HG03175 (cell line): ENCODE results near the gene NEU3.
A peak's percentile ranks its signal among the peaks of the same experiment; 100 is the strongest.
"Not testable (repeated sequence)": the region's sequence is repeated elsewhere in the genome, so short reads cannot be mapped to it uniquely, and the experiment has no call there.

ENCODE experiments used
- ATAC-seq: cut with Tn5 transposase; IDR thresholded peaks from one replicate; pipeline ENCODE4 v1.9.1; 2021; ENCODE audit warnings: mild to moderate bottlenecking, moderate library complexity; ENCODE audit not compliant: unreplicated experiment

The NEU3 gene, protein sequence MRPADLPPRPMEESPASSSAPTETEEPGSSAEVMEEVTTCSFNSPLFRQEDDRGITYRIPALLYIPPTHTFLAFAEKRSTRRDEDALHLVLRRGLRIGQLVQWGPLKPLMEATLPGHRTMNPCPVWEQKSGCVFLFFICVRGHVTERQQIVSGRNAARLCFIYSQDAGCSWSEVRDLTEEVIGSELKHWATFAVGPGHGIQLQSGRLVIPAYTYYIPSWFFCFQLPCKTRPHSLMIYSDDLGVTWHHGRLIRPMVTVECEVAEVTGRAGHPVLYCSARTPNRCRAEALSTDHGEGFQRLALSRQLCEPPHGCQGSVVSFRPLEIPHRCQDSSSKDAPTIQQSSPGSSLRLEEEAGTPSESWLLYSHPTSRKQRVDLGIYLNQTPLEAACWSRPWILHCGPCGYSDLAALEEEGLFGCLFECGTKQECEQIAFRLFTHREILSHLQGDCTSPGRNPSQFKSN

DNA sequence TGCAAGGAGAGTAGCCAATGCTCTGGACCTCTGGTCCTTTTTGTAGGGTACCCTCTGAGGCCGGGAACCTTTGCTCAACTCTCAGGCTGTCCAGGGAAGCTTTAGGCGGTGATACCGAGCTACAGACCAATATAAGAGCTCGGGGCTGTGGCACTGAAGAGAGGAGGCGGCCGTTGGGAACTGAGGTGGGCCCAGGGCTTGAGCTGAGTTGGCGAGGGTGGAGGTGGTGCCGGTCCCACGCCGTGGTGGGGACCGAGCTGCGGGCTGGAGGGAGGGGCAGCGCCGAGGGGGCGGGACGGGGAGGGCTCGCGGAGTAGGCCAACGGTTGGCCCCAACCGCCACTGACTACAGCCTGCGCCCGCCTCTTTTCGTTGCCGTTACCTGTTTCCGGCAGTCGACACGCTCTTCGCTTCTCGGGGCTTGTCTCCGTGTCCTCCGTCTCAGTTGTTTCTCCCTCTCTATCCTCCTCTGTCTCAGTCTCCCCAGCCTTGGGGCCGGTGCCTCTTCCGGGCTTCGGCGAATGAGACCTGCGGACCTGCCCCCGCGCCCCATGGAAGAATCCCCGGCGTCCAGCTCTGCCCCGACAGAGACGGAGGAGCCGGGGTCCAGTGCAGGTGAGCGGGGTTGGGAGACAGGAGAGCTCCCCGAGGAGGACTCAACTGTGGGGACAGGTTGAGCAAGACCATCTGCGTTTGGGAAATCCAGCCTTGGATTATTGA is at the start of gene NEU3:
NEU3 (plus strand) TSS at position 393 of the 719 bp plus-strand sequence; CDS start at position 521, 128 bp downstream.
- ATAC-seq, result peak; percentile 86

DNA sequence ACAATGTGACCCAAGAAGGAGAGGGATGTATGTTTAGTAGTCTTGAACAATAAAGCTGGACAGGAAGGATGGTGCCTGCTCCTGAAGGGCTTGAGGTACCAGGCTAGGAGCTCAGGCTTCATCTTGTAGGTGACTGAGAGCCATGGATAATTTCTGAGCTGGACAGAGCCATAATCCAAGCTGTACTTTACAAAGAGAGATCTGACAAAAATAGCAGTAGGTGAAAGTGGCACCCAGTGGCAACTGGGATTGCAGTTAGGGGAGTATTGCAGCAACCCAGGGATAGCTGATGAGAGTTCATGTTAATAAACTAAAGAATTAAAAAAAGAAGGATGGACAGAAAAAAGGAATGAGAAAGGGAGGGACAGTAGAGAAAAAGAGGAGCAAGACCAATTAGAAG is 47.2 kb upstream of the NEU3 start:
- ATAC-seq, result no peak

DNA sequence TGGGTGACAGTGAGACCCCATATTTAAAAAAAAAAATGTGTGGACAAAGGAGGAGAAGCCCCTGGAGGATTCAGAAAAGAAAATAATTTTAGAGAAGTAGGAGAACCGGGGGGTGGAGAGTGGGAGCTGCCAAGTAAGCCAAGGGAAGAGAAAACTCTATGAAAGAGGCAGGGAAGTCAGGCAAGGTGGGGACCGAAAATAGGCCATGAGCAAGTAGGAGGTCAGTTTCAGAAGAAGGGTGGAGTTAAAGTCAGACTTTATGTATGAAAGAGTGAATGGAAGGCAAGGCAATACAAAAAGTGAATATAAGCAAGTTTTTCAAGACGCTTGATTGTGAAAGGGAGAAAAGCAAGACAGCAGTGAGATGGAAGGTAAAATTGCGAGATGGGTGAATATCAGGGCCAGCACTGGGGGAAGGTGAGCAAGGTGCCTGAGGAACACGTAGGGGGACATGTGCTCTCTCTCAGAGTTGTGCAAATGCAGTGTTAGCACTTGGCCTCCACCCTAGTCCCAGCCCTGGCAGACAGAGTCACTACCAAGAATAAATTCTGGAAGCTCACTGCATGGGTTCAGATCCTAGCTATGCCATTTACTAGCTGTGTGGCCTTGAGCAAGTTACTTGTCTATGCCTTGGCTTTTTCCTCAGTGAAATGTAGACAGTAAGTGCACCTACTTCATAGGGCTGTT is 46.5 kb upstream of the NEU3 start:
- ATAC-seq, result no peak

DNA sequence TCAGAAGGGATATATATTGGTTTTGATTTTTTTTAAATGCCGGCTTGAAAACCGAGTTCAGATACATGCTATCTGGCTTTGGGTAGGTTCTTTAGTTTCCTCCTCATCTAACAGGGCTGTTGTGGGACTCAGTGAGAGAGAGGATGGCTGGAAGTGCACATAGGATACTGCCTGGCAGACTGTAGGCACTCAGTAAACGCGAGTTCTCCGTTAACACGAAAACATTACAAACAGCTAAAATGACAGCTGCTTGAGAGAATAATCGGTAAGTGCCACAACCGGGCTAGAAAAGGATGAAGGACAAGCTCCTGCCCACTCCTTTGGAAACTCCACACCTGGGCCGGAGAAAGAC is 40.2 kb upstream of the NEU3 start:
- peak; percentile 8 for ATAC-seq

DNA sequence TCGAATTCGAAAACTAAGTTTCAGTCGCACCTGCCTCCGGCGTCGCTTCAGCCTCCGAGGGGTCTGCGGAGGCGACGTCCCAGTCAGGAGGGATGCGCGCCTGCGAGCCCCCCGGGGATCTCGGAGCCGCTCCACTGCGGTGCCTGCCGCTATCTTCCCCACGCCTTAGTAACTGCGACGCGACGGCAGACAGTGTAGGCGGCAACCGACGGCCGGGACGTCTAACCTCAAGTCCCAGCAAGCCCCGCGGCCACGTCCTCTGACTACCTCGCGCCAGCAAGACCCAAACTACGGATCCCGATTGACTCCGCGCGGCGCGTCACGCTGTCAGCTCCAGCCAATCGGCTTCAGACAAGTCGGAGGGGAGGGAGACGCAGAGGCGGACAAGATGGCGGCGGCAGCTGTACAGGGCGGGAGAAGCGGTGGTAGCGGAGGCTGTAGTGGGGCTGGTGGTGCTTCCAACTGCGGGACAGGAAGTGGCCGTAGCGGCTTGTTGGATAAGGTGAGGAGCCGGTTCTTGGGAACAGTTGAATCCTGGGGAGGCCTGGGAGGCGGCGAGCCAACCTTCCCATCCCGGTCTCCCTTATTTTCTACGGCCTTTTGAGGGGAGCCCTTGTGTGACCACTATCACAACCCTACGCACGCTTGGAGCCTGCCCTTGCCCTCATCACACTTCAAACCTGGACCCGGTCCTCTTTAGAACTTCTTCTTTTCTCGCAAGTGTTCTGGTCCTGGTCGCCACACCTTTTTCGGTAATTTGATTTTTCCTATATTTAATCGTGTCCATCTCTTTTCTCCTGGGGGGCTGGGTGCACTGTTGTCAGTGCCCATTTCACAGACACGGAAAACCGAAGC is 39.6 kb upstream of the NEU3 start, which contains the start of the genes SPCS2 and XRRA1:
SPCS2 (plus strand) TSS at position 369 of the 855 bp plus-strand sequence; CDS start at position 389, 20 bp downstream.
XRRA1 (minus strand) TSS at position 194 of the 855 bp plus-strand sequence. CDS start 8,213 bp downstream, outside the sequence.
- peak; percentile 96 for ATAC-seq

DNA sequence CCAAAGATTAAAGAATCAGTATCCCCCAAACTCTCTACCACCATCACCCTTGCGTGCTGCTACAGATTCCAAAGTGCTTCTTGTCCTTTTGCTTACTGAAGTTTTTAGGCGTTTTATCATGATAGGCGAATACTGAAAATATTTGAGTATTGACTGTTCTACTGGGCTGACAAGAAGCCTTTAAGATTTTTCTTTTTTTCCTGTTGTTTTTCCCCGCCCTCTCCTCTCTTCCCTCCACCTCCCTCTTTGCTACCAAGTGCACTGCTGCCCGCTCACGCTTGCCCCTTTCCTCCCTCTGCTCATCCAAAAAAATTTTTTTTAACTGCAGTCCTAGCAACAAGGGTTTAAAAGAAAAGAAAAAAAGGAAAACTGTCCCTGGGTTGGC is 39.0 kb upstream of the NEU3 start:
- ATAC-seq, result no peak

DNA sequence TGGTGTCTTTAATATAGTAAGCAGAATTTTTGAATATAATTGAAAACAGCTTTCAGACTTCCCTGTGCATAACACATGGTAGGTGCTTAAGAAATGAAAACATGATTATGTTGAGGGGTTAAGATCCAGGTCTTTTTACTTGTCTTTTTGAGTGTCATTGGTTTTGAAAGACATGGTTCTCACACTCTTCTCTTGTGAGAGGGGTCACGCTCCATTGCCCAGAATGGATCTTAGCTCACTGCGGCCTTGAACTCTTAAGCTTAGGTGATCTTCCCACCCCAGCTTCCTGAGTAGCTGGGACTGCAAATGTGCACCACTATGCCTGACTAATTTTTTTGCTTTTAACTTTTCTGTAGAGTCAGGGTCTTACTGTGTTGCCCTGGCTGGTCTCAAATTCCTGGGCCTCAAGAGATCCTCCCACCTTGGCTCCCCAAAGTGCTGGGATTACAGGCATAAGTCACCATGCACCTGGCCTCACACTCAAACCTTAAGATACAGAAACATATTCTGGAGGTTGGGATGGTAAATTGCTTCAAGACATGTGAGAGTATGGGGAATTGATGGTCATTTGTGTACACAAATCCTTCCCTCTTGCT is 38.3 kb upstream of the NEU3 start:
- no peak for ATAC-seq

DNA sequence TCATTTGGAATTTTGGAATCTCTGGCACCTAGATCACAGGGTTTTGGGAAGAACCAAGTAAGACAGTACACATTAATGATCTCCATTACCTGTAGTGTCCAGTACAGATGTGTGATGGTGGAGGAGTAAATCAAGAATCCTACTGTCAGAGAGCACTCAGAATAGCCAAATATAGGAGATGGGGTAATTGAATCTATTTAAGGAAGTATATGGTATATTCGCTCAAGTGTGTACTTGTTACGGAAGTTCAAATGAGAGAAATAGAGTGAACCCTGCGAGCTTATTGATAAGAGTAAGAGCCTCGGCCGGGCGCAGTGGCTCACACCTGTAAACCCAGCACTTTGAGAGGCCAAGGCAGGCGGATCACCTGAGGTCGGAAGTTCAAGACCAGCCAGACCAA is 37.5 kb upstream of the NEU3 start:
- no peak for ATAC-seq

DNA sequence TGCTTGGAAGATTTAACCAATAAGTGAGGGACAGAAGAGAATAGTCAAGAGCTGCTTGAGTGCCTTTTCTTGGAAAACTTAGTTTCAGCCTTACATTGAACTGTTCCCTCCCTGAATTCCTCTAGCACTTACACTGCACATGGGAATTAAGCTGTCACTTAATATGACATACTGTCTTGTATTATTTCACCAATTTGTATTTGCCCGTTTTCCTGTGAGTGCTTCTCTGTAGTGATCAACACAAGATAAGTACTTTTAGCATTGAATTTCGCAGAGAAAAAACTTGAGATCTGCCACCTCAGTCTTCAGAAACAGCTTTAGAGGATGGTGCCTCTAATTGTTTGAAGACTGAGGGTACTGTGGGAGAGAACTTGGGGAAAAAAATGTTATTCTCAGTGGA is 36.0 kb upstream of the NEU3 start:
- ATAC-seq, result no peak

DNA sequence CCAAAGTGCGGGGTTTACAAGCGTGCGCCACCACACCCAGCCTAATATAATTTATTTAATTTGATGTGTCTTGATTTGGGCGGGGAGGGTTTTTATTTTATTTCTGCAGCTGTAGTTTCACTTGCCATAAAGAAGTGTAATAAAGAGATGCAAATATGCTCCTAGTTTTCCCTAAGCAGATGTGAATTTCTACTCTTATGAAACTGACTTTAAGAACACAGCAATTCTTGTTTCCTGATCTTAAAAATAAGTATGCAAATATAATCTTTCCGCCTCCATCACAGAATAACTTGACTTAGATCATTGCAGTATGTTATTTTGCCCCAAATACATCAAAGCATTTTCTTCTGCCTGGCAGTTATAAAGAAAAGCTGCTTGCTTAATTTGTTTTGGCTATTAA is 35.3 kb upstream of the NEU3 start:
- ATAC-seq, result no peak

DNA sequence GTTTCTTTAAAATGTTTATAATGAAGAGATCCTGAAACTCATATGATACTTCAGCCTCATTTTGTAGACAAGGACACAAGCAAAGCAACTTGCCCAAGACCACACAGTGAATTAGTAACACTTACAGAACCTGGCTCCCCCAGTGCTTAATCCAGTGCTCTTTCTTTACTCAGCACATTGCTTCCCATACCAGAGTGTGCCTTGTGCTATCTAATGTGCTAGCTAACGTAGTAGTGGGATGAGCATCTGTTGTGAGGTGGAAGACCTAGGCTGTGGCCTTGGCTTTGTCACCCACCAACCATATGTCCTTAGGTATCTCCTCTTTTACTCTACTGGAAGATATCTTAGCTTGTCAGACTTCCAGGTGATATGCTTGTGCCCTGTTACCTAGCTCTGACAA is 34.5 kb upstream of the NEU3 start:
- ATAC-seq, result no peak

DNA sequence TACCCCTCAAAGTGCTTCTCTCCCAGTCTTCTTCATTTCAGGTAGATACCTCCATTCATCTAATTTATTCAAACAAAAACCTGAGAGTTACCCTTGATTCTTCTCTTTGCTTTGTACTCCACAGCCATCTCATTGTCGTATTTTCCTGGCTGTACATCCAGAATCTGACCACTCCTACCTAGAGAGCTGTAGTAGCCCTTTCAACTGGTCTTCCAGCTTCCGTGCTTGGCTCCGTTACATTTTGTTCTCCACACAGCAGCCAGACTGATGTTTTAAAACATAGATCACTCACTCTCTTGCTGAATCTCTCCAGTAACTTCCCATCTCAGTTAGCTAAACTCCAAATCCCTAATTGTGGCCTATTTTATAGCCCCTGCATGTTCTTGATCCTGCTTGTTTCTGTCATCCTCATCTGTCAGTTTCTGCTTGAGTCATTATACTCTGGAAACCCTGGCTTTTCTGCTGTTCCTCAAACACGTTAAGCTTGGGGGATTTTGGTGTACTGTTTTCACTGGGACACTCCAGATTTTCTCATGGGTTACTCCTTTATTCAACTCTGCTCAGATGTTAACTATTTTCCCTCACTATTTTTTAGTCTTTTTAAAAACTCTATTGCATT is 32.2 kb upstream of the NEU3 start:
- ATAC-seq, result no peak

DNA sequence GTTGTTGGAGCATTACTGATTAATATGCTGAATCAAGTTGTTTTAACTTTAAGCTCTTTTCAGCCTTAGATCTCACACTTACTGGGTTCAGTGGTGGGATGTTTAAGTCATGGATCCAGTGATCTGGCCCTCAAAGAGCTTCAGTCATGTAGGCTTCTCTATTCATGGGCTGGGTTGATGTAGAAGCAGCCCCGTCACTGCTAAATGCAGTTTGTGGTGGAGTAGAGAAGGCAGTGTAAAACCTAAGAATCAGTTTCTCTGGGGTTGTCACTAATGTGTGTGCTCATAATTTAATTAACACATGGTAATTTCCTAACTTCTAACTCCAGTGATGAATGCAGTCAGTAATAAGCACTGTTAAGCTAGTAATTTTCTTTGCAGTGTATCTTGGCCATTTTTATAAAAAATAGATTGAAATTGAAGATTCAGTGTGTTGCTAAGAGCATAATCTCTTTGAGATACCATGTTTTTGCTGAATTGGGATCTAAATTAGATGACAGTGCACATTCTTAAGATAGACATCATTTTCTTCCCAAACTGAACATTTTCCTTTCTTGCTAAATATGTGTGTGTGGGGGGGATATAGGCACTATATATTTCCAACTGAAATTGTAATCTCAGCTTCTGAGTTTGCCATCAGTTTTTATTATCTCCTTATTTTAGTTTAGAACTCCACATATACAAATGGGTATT is 30.6 kb upstream of the NEU3 start:
- no peak for ATAC-seq

DNA sequence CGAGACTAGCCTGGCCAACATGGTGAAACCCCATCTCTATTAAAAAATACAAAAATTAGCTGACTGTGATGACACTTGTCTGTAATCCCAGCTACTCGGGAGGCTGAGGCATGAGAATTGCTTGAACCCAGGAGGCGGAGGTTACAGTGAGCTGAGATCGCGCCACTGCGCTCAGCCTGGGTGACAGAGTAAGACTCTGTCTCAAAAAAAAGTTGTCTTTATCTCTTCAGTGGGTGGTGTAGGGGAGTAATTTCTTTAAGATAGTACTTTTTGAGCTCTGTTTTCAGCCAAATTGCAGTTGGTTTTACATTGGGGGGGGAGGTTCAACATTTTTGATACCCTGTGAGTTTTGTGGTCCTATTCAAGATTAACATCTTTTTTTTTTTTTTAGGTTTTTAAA is 28.6 kb upstream of the NEU3 start:
- not testable (repeated sequence) for ATAC-seq

DNA sequence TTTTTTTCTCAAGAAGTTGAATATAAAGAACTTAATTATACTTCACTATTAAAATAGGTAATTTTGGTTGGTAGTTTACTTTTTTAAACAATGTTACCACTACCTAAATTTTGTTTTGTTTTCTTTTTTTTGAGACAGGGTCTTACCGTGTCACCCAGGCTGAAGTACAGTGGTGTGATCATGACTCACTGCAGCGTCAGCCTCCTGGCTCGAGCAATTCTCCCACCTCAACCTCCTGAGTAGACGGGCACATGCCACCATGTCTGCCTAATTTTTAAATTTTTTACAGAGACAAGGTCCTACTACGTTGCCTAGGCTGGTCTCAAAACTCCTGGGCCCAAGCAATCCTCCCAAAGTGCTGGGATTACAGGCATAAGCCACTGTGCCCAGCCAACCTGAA is 22.1 kb upstream of the NEU3 start:
- ATAC-seq, result no peak

DNA sequence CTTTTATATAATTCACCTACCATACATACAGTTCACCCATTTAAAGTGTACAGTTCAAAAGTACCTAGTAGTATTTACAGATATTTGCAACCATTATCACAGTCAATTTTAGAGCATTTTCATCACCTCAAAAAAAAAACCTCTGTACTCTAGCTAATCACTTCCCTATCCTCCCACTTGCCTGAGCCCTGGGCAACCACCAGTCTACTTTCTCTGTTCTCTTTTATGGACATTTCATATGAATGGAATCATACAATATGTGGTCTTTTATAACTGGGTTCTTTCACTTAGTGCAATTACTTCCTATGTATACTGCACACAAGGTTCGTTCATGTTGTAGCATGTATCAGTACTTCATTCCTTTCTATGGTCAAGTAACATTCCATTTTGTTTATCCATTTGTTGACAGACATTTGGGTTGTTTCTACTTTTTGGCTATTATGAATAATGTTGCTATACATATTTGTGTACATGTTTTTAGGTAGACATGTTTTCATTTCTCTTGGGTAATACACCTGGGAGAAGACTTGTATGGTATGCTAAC is 17.8 kb upstream of the NEU3 start:
- ATAC-seq, result no peak

DNA sequence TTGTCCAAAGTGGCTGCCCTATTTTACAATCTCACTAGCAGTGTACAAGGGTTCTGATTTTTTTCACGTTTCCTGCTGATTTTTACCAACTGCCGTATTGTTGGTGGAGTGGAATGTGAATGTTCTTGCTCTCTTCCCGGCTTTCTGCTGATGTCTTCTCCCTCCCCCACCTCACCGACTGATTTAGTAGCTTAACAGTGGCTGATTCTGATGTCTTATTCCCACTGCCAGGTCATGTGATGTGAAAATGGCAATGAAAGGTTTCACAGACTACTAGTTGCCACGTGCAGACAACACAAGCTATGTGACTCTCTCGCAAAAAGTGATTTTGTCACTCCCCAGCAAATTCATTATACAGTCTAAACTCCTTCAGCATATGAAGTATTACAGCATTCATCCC is 17.3 kb upstream of the NEU3 start:
- no peak for ATAC-seq

DNA sequence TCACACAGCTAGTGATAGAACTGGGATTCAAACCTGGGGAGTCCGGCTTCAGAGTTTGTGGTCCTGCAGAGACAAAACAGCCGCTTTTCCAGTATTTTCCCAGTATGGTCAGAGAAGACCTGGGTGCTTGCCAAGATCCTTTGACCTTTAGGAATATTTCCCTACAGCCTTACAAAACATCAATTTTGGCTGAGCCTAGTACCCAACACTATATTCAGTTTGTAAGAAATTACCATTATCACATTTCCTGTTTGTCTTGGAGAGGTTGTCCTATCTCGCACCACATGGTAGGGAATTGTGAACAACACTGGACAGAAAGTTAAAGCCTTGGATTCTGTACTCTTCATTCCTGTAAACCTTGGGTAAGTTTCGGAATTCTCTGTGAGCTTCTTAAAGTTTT is 10.7 kb upstream of the NEU3 start:
- ATAC-seq, result no peak

DNA sequence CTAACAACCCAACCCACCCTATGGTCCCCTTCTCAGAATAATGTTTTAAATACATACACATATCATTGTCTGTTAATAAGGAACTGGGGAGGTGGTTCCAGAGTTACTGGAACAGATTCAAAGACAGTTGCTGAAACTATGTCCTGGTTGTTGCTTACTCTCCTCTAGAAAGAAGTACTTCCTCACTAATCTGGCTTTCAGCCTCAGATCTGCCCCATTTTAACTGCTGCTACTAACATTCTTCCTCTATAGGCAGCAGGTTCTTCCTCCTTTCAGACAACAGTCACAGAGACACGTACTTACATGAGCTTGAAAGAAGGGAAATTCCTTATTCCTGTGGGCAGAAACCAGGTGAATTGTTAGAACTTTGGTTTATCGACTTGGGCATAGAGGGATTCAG is 8.1 kb upstream of the NEU3 start:
- ATAC-seq, result no peak
